Colon (tissue), 2 donors: ENCODE measurements around the gene VPS33A.
A peak's percentile ranks its signal among the peaks of the same experiment; 100 is the strongest.

Experiments used
- FAIRE-seq: peaks from 2 replicates; lab custom pipeline; 2012; peaks lifted over from hg19 to GRCh38; lab: Jason Lieb, UNC
- donor health status: control.
- donor health status: control.

VPS33A gene

DNA sequence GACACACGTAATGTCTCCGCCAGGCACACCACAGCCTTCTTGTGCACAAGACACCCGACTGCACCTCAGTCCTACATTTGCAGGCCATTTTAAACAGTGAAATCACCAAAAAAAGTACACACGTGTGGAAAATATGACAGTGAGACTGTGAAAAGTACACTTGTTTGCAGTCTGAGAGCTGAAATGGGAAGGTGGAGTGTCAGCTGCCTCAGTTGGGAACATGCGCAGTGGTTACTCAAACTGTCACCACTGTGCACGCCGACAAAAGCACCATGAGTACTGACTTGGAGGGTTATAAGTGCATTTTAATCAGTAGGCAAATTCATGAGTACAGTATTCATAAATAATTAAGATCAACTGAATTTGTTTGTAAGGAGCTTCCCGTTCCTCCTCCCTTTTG is 15.8 kb downstream of the VPS33A start:
- no peak for FAIRE-seq

DNA sequence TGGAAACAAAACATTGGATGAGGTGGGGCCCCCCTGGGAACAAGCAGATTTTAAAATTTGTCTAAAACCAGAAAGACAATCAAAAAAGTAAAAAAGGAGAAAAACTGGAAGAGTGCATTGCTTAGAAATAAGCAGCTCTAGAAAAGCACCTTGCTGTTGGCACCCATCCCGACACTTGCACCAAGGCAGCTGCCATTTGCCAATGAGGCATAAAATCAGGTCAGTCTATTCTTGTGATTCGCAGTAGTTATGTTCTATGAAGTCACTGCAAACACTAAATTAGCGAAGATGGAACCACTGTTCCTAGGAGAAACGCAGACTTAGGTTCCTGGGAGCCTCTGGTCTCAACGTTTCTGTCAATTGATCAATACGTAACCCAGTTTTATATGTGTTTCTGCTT is 16.2 kb downstream of the VPS33A start:
- FAIRE-seq = no peak

DNA sequence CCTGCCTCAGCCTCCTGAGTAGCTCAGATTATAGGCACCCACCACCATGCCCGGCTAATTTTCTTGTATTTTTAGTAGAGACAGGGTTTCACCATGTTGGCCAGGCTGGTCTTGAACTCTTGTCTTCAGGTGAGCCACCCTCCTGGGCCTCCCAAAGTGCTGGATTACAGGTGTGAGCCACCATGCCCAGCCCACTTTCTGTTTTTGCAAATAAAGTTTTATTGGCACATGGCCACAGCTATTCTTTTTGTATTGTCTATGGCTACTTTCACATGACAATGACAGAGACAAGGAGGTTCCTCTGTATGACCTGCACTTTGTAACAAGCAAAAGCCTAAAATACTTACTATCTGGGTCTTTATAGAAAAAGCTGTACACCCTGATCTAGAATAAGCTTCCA is 20.7 kb downstream of the VPS33A start:
- no peak for FAIRE-seq

DNA sequence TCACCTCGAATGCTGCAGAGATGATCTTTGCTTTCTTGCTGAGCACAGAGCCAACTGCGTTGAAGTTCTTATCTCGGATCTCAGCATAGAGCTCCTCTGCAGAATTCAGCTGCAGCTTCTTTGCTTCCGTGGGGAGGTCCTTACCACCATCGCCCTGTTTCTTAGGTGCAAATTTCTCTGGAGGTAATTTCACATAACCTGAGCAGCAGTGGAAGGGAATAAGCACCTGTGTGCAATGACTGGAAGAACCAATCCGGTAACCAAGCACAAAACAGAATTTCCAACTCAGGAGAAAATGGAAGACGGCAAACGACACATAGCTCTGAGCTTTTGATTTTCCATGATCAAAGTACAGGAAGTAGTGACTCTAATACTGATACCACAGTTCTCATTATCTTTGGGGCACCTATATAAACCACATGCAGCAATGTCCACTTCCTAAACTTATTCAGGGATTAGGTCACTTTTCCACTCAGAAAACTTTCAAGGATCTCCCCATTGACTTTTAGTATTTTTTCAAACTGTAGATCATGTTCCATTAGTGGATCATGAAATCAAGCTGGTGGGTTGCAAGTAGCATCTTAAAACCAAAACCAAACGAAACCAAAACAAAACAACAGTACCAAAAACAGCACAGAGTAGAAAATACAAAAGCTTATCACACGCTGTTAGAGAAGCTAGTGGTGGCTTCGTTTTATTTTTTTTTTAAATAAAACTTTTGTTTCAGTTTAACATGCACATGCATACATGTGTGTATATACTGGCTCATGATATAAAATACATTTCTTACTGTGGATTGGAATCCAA is 21.5 kb downstream of the VPS33A start:
- no peak for FAIRE-seq

DNA sequence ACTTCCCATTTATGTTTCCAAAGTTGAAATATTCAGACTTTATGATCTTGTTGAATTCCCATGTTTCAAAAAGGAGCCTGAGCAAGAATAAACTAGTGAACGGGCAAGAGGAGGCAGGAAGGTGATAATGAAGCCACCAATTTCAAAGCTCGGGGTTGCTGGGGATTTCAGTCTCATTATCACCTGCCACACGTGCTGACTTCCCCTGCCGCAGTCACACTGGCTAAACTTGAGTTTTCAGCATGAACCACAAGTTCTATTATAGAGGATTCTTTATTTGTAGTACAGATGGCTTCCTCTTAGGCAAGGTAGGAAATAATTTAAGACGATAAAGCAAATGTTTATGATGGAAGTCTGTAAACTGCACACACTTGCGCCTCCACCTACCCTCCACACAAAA is 22.3 kb downstream of the VPS33A start:
- no peak for FAIRE-seq

DNA sequence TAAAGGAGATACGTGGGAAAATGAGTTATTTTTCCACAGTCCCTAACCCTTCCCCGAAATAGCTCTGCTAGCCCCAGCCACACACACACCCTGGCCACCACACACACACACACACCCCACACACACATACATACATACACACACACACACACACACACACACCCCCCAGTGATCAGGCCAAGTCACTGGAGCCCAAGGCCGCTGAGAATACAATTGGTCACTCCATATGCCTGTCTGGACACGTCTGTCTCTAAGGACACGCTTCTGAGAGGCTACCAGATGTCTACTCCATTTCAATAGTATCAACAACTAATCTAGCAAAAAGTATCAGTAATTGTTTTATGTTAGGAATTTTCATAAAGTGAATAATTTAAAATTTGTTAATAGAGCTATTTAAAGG is 27.4 kb downstream of the VPS33A start:
- FAIRE-seq = no peak

DNA sequence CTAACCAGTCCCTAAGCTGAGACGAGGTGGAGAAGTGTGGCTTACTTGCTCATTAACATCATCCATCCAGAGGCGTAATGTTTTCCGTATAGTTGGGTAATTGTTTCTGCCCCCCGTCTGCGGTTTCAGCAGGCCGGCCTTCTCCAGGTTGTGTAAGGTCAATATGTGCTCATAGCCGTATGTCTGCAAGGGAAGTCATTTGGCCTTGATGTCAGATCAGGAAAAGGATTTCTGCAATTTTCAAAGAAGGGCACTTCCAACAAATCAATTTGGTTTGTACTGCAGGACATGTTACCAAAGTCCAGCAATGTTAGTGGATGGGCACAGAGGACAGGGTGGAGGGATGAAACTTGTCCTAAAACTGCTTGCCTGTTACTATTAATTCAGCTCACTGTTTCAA is 30.6 kb downstream of the VPS33A start:
- no peak for FAIRE-seq

DNA sequence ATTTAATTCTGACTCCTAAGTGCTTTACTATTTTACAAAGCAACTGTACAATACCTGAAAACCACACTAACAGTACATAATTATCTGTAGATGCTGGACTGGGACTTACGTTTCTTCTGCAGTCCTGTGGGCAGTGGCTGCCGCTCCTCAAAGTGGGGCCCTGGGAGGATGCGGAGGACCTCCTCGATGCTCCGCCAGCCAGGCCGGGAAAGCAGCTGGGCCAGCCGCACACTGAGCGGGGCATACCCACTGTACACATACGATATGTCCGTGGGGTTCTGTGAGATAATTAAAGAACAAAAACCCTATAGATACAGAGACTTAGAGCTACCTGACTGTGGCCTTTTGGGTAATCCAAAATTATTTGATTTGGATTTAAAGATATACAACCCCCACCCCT is 33.6 kb downstream of the VPS33A start:
- no peak for FAIRE-seq

DNA sequence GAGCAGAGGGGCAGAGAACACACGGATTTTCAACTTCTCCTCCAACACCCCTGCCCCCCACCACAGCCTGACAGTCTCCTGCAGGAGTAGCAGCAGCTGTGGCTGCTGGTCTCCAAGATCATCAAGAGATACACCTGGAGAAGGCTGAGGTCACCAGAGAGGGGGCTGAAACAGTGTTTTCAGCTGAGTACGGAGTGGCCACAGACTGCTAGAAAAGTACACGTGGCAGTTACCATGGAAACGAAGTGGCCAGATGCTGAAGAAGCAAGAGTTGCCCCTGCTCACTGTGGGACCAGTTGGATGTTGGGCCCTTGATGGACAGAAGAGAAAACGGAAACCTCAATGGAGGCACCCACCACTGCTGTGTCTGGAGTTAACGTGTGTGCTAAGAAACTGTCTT is 35.5 kb downstream of the VPS33A start:
- FAIRE-seq = no peak

DNA sequence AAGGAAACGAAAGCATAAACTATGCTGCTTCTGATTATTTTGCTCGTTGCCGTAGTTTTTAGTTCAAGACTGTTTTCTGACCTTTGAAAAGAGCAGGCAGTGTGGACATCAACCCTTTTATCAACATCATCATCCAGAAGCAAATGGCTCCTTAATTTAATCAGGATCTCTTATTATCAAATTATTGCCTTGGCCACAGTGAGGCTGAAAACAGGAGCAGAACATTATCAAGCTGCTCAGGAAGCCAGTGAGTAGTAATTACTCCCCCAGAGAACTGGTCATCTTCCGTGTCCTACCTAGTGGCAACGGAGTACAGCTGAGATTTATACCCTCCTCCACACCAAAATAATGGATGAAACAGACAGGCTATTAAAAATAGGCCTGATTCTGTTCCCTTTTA is 38.2 kb downstream of the VPS33A start:
- FAIRE-seq = no peak

DNA sequence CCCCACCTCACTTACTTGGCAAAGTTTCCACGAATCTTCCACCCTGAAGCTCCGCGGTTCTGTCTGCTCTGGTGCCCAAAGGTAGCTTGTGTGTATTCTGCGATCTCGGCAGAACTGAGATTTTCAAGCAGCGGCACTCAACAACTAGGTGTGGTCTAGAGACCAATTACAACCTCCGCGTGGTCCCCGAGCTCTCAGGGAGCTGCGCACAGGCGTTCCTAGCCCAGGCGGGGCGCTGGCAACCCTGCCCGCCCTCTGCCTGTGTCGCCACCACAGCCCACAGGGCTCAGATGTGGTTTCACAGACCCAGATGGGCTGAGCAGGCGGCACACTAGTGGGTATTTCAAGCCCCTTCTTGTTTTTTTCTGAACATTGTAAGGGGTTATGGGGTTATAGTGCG is 39.0 kb downstream of the VPS33A start:
- FAIRE-seq = no peak

DNA sequence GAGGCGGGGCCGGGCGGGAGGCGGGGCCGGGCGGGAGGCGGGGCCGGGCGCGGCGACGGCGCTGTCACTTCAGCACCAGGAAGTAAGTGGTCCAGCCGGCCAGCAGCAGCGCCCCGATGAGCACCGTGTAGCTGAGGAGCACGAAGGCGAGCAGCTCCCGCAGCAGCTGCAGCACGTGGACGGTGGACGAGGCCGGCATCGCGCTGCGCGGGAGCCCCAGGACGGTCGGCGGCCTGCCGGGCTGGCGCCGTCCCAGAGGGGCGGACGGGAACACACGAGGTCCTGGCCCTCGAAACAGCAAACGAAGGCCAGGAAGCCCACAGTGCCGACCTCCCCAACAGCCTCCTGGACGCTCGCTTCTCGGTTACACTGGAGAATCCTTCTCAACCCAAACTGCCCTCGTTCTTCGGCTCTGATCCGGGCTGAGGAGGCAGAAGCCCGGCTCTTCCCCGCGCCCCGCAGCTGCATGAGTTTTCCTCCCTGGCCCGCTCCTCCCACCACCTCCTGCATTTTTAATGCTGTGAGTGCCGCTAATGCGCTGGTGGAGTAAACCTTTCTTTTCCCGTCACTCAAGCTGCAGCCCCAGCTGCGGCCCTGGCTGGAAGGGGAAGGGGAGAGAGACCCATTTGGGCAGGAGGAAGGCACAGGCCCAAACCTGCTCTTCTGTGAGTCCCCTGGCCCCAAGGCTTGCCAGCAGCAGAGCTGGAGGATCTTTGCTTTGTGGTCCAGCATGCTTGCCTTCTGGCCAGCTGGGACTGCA is 39.7 kb downstream of the VPS33A start:
- FAIRE-seq = no peak

DNA sequence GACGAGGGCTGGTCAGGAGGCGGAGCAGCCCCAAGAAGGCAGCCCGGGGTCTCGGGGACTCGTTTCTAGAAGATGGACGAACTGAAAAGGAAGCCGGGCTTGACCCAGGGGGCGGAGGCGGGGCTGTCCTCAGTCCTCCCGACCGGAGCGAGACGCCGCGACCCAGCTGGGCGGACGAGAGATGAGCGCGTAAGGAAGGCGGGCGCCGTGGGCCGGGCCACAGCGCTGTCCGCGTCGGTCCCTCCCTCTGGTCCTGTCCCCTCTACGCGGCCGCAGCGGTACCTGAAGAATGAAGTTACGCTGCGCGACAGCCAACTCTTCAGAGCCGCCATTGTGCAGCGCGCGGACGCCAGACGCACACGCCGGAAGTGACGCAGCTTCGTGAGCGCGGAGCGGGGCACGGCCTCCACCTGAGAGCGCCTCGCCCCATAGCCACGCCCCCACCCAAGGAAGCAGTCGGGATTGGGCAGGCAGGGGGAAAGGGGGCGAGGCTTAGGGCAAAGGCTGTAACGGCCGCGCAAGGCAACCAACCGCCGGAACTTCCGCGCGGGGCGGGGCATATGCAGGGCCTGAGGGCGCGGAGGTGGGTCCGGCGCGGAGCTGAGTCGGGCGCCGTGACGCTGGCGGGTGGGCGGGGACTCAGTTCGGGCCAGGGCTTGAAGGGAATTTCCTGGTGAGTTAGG is 40.5 kb downstream of the VPS33A start, which contains the start of gene DIABLO:
TSS of gene DIABLO (minus strand) at position 370 of the 683 bp plus-strand sequence. CDS start at position 332, 38 bp downstream.
- peak; percentile 75 for FAIRE-seq

DNA sequence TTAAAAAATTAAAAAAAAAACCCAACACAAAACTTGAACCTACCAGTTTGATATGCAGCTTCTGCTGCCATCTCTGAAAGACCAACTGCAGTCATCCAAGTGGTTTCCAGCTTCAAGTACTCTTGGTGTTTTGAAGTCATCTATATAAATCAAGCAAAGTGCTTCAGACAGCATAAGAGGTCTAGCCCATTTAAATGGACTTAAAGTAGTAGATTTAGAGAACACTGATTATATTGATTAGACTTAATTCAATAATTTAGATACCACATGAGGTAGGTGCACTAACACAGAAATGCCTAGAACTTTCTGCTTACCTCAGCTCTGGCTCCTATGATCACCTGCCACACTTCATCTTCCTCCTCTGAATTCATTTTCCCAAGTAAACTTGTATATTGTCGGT is 49.8 kb downstream of the VPS33A start:
- no peak for FAIRE-seq

DNA sequence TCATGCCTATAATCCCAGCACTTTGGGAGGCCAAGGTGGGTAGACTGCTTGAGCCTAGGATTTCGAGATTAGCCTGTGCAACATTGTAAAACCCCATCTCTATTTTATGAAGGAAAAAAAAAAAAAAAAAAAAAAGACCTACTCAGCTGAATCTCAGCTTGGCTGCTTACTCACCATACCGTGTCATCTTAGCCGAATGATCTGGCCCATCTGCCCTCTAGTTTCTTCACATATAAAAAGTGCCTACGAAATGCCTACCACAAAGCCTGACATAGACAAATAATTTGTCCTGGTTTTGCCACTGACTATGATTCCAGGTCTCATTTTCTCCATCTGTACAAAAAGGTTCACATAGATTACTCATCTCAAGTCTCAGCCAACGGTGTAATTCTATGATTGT is 50.5 kb downstream of the VPS33A start:
- FAIRE-seq = no peak

DNA sequence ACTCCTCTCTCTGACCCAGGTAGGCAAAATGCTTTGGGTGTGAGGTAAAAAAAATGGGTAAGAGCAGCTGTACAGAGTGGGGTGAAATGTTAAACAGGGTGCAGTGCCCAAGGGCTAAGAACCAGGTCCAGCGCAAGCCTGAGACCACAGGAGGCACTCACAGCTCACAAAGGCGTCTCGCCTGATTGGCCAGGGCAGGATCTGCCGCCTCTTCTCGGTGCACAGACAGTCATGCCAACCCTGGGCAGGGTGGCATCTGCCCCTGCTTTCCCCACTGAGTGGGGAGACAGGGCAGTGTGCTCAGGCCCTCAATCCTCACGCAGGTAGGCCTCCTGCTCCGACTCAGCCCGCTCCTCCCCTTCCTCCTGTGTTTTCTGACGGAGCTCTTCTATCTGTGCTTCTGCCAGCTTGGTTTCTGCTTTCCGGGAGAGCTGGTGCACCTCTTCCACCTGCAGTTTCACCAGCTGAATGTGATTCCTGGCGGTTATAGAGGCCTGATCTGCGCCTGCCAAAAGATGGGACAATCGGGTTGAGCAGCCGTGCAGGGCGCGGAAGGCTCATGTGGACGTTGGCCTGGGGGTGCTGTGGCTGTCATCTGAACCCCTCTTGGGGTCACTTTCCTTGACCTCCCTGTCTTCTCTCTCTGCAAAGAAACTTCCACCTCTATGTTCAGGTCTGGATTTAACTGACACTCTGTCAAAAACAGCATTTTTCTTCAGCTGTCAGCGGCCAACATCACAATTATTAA is 58.0 kb downstream of the VPS33A start:
- no peak for FAIRE-seq

DNA sequence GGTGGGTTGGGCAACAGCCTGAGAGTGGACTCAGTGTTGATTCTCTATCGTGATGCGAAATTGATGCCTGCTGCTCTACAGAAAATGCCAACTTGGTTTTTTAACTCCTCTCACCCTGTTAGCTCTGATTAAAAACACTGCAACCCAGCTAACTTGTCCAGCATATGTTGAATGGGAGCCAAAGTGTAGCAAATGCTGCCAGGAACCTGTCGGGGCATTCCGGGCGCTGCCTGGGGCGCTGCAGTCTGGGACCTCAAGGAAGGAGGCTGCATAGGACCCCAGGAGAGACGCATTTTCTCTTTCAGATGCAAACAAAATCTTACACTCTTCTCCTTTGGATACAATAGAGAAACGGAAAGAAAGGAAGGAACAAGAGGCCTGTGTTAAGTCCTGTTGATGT is 58.9 kb downstream of the VPS33A start:
- FAIRE-seq = no peak

DNA sequence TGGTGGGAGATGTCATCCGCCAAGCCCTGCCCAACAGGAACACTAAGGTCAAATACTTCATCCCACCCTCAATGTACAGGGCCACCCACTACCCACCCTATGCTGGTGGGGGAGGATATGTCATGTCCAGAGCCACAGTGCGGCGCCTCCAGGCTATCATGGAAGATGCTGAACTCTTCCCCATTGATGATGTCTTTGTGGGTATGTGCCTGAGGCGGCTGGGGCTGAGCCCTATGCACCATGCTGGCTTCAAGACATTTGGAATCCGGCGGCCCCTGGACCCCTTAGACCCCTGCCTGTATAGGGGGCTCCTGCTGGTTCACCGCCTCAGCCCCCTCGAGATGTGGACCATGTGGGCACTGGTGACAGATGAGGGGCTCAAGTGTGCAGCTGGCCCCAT is 59.3 kb downstream of the VPS33A start:
- no peak for FAIRE-seq

DNA sequence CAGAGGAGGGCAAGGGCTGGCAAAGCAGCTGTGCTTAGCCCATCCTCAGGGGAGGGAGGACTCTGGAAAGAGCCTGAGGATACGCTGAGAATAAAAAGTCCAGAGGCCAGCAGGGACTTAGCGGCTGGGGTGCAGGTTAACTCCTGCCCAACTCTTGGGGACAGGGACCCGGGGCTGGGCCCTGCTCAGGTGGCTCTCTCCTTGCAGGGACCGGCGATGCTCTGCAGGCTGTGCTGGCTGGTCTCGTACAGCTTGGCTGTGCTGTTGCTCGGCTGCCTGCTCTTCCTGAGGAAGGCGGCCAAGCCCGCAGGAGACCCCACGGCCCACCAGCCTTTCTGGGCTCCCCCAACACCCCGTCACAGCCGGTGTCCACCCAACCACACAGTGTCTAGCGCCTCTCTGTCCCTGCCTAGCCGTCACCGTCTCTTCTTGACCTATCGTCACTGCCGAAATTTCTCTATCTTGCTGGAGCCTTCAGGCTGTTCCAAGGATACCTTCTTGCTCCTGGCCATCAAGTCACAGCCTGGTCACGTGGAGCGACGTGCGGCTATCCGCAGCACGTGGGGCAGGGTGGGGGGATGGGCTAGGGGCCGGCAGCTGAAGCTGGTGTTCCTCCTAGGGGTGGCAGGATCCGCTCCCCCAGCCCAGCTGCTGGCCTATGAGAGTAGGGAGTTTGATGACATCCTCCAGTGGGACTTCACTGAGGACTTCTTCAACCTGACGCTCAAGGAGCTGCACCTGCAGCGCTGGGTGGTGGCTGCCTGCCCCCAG is 60.0 kb downstream of the VPS33A start:
- no peak for FAIRE-seq

DNA sequence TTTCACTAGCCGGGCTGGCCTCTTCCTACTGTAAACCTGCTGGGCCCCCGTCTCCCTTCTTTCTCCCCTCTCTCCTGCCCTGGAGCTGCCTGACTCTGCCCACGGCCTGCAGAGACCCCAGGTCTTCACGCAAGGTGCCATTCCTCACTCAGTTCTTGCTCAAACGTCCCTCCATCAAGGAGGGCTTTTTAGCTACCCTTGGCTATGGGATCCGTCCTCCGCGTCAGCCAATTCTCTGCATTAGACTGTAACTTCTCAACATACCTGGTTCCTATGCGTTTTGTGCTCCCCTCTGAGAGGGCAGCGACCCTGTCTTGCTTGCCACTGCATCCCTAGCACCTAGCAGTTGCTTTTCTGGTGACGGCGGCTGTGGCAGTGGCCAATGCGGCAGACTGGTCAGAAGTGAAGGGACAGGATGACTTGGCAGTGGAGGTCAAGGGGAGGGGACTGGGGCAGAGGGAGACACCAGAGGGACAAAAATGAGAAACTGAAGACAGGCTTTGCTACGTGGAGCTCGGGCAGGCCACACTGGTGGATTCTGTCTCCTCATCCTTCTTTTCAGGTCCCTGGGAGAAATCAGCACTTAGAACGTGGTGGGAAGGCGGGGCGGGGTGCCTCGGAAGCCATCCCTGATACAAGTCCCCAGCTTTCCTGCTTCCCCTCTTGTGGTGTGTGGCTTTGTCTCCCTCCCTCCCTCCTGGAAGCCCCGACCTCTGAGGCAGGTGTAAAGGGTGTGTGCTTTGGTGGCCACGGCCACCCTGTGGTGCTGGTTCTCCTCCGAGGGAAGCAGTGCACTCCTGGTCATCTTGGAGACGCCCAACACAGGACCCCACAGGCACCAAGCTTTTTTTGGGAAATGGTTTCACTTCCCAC is 61.0 kb downstream of the VPS33A start:
- no peak for FAIRE-seq
